Sciatic nerve (tissue), 2 donors: ENCODE data around the gene FOXK1. TPM values are rescaled to one million over a fixed set of nuclear protein-coding genes. Genes with fewer than 3 reads are reported as not detected.

Experiments used
- ATAC-seq: fragments of 200-7000 bp; cut with Tn5 transposase; one replicate; pipeline ENCODE4 v1.9.1; 2020; ENCODE audit warnings: mild to moderate bottlenecking, moderate library complexity
- DNase-seq: peaks from one replicate; pipeline ENCODE4 v3.0.0-alpha.2; 2020; ENCODE audit warnings: low spot score
- intact Hi-C: fragments of 100-400 bp; cut with DNase I; formaldehyde crosslinking; loops from one replicate; pipeline ENCODE4 v1.14.2; 2022
- total RNA-seq: library from RNA; stranded (reverse); fragmentation: NEBNext Ultra II Directional; extraction: Animal tissue kit (Norgen Biotek cat#: 25700); gene quantifications from one replicate; pipeline ENCODE4 v1.2.1, GENCODE V29; 2021
- donor health status: DM: no; HTN: no; CAD: no.
- donor health status: DM: no; HTN: no; CAD: no.

The FOXK1 gene
- total RNA-seq, 1 donor from 2014 or later: 37.7 TPM

GRCh38 chr7:4768597-4769569 is 86.8 kb downstream of the FOXK1 start:
- intact Hi-C loops: no loop called here
- no peak for DNase-seq
- ATAC-seq: no peak

GRCh38 chr7:4769761-4770160 is 87.7 kb downstream of the FOXK1 start:
- no peak for DNase-seq
- ATAC-seq: no peak
- intact Hi-C loops: no loop called here

DNA sequence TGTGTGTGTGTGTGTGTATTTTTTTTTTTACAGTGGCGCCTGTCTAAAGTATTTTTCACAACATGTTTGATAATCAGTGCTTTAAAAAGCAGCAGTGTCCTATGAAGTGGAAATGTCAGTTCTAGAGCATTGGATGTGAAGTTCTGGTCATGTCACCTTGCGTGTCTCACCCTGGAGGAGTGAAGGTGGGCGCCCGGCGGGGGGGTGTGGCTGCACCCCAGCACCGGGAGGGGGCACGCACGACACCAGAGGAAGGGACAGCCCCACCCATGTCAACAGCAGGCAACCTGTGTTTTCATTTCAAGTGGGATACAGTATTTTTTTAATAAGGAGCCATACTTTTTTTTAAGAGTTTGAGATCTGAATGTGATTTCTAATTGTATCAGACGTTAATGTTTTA is 88.8 kb downstream of the FOXK1 start:
- ATAC-seq (no peak), DNase-seq (no peak)
- intact Hi-C loops: no loop called here

DNA sequence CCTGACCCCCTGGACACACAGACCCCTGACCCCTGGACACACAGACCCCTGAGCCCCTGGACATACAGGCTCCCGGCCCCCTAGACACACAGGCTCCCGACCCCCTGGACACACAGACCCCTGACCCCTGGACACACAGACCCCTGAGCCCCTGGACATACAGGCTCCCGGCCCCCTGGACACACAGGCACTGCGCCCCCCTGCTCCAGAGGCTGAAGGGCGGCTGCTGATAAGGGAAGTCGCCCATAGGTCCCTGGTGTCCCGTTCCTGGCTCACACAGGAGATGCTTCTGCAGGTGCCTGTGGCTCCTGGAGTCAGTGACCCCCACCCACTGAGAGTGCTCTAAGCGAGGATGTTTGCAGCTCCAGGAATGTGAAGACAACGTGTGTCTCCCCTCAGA is 89.6 kb downstream of the FOXK1 start:
- DNase-seq (no peak), ATAC-seq (no peak)
- intact Hi-C loops: no loop called here

- intact Hi-C loops: no loop called here
- DNase-seq (no peak), ATAC-seq (no peak)
These were observed 90.2 kb downstream of the FOXK1 start for GRCh38 chr7:4772306-4772705.

DNA sequence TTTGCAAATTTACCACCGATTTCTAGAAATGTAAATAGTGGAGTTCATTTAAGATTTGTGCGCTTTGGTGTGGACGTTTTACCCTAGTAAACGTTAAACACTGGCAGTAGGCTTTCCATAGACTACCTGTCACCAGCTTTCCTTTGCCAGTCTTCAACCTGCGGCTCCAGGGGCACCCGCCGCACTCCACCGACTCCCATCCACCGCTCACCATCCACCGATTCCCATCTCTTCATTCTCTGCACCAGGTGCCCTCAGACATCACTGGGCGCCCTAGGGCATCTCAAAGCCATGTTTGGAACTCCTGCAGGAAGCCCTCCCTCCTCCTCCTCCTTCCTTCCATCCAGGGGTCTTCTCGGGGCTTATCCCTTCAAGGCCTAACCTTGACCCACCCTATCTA is 91.9 kb downstream of the FOXK1 start:
- no peak for DNase-seq

GRCh38 chr7:4774658-4775249 is 92.7 kb downstream of the FOXK1 start:
- DNase-seq: peak; percentile 69
- intact Hi-C loops: no loop called here

More for the DNA sequence above, 91.9 kb downstream of the FOXK1 start:
- intact Hi-C loops: no loop called here
- ATAC-seq: no peak

GRCh38 chr7:4775250-4775847 is 93.3 kb downstream of the FOXK1 start, which contains the start of gene AP5Z1:
Gene AP5Z1, plus strand, starts transcription at chr7:4775623. Its CDS starts 93 bp downstream, at chr7:4775716.
- peak; percentile 99 for ATAC-seq
- DNase-seq: peak; percentile 98
- intact Hi-C loops: no loop called here

More at GRCh38 chr7:4774658-4775249, 92.7 kb downstream of the FOXK1 start:
- ATAC-seq: peak; percentile 51

GRCh38 chr7:4775848-4776623 is 93.9 kb downstream of the FOXK1 start:
- intact Hi-C loops: no loop called here
- DNase-seq: no peak
- peak; percentile 14 for ATAC-seq

GRCh38 chr7:4779118-4779517 is 97.0 kb downstream of the FOXK1 start:
- intact Hi-C loops: no loop called here
- no peak for ATAC-seq
- no peak for DNase-seq

- intact Hi-C loops: no loop called here
- ATAC-seq: no peak
- no peak for DNase-seq
These were observed 99.4 kb downstream of the FOXK1 start for GRCh38 chr7:4781366-4782069.

DNA sequence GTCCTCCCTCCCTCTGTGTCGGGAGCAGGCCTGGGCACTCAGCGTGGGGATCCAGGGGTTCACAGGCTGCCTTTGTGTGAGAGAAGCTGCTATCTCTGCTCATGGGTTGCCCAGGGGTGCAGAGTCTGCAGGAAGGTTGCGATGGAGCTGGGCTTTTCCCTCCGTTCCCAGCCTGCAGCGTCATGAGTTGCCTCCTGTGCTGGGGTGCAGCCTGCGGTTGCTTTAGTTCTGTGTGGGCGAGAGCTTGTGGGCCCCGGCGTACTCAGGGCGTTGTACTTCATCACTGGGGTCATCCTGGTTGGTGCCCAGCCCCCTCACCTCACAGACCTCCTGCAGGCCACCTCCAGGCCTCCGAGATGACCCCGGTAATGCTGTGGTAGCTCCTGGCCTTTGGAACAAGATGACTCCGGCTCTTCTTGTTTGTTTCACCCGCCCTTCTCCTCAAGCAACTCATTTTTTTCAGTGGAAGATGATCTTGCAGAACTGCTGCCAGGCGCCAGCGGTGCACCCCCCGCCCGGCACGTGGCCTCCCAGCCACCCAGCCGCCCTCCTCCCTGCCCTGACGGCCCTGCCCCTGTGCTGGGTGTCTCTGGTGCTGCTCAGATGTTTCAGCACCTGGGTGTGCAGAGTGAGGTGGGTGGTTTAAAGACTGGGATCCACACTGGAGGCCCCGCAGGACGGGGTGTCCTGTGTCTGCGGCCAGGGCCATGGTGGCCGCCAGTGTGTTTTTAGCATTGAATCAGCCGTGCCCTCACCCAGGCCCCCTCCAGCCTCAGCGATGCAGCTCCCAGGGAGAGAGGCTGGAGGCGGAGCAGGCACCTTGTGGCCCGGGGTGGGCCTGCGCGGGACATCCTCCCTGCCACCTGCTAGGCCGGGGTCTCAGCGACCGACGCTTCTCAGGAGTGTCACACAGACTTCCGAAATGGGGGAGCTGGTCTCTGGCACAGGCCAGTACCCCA is 100.5 kb downstream of the FOXK1 start:
- intact Hi-C loops: no loop called here
- ATAC-seq (no peak), DNase-seq (no peak)

DNA sequence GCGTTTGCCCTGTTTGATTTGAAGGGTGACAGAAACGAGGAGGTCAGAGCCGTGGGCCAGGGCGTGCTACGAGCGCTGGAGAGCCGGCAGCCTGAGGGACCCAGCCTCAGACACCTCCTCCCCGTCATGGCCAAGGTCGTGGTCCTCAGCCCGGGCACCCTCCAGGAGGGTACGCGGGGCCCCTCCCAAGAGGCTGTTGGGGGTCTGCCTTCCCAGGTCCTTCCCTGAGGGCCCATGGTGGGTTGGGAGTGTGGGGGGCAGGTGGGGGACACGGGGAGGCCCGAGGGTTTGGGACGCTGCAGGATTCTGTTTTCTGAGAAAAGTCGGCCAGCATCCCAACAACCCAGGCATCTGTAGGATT is 101.2 kb downstream of the FOXK1 start:
- no peak for ATAC-seq

GRCh38 chr7:4783762-4784351 is 101.8 kb downstream of the FOXK1 start:
- ATAC-seq: no peak
- intact Hi-C loops: no loop called here
- DNase-seq: no peak

More for the DNA sequence above, 101.2 kb downstream of the FOXK1 start:
- DNase-seq: no peak
- intact Hi-C loops: no loop called here

DNA sequence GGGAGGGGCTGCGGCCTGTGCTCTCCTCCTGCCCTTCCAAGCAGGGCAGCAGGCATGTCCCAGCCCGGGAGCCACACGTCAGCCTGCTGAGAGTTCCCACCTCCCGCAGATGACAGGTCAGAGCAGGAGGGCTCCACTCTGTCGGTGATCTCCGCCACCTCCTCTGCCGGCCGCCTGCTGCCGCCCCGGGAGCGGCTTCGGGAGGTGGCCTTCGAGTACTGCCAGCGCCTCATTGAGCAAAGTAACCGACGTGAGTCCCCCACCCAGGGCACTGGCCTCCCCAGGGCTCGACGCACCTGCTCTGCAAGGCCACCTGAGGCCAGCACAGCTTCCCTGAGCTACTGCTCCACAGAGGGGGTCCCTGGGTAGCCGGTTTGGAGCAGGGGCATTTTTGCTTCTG is 102.7 kb downstream of the FOXK1 start:
- no peak for DNase-seq
- ATAC-seq: no peak
- intact Hi-C loops: no loop called here

DNA sequence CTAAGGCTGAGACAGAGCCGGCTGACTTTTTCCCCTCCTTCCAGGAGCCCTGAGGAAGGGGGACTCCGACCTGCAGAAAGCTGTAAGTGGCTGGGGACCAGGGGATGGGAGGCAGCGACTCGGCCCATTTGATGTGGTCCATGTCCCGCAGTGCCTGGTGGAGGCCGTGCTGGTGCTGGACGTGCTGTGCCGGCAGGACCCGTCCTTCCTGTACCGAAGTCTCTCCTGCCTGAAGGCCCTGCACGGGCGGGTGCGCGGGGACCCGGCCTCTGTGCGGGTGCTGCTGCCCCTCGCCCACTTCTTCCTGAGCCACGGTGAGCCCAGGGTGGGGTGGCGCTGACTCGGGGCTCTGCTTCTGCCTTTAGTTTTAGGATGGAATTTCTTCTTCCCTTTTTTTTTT is 103.3 kb downstream of the FOXK1 start:
- ATAC-seq: no peak
- no peak for DNase-seq
- intact Hi-C loops: no loop called here

DNA sequence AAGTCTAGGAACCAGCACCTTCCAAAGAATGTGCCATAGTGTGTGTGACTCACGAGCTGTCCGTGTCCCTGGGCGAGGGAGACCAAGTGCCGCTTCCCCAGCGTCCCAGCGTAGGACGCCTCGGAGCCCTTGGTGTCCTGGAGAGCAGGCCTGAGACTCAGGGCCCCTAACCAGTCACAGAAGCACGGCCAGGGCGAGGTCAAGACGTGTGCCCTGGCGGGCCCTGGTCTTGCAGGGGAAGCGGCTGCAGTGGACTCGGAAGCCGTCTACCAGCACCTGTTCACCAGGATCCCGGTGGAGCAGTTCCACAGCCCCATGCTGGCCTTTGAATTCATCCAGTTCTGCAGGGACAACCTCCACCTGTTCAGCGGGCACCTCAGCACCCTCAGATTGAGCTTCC is 103.9 kb downstream of the FOXK1 start:
- intact Hi-C loops: no loop called here
- no peak for ATAC-seq

More for the DNA sequence above, 103.9 kb downstream of the FOXK1 start:
- DNase-seq: no peak
